Measurements from ENCODE around the gene RPS6KA1. TPM values are rescaled to one million over a fixed set of nuclear protein-coding genes. Genes with fewer than 3 reads are reported as not detected.
A peak's percentile ranks its signal among the peaks of the same experiment; 100 is the strongest.

RPS6KA1 gene
- total and polyA plus RNA-seq, 2 of the 13 experiments (the other 11 are each of a cell fraction or from before 2014, with no cell fraction given) = 19.6 to 24.2 TPM

DNA sequence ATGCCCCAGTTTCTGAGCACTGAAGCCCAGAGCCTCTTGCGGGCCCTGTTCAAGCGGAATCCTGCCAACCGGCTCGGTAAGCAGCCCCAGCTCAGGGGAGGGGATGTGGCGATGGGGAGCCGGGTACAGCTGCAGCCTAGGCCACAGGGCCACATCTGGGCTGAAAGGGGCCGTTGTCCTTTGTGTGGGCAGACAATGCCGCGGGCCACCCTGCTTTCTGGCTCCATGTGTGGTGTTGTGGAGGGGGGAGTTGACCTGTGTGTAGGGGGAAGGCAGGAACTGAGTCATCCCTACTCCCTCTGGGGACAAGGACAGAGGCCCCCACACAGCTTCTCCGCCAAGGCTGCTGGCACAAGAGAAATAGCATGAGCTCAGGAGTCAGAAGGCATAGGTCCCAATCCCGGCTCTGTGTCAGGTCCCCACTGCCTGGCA, 26.0 kb downstream of the RPS6KA1 start (continued):
- TF ChIP-seq, protein P1, sequence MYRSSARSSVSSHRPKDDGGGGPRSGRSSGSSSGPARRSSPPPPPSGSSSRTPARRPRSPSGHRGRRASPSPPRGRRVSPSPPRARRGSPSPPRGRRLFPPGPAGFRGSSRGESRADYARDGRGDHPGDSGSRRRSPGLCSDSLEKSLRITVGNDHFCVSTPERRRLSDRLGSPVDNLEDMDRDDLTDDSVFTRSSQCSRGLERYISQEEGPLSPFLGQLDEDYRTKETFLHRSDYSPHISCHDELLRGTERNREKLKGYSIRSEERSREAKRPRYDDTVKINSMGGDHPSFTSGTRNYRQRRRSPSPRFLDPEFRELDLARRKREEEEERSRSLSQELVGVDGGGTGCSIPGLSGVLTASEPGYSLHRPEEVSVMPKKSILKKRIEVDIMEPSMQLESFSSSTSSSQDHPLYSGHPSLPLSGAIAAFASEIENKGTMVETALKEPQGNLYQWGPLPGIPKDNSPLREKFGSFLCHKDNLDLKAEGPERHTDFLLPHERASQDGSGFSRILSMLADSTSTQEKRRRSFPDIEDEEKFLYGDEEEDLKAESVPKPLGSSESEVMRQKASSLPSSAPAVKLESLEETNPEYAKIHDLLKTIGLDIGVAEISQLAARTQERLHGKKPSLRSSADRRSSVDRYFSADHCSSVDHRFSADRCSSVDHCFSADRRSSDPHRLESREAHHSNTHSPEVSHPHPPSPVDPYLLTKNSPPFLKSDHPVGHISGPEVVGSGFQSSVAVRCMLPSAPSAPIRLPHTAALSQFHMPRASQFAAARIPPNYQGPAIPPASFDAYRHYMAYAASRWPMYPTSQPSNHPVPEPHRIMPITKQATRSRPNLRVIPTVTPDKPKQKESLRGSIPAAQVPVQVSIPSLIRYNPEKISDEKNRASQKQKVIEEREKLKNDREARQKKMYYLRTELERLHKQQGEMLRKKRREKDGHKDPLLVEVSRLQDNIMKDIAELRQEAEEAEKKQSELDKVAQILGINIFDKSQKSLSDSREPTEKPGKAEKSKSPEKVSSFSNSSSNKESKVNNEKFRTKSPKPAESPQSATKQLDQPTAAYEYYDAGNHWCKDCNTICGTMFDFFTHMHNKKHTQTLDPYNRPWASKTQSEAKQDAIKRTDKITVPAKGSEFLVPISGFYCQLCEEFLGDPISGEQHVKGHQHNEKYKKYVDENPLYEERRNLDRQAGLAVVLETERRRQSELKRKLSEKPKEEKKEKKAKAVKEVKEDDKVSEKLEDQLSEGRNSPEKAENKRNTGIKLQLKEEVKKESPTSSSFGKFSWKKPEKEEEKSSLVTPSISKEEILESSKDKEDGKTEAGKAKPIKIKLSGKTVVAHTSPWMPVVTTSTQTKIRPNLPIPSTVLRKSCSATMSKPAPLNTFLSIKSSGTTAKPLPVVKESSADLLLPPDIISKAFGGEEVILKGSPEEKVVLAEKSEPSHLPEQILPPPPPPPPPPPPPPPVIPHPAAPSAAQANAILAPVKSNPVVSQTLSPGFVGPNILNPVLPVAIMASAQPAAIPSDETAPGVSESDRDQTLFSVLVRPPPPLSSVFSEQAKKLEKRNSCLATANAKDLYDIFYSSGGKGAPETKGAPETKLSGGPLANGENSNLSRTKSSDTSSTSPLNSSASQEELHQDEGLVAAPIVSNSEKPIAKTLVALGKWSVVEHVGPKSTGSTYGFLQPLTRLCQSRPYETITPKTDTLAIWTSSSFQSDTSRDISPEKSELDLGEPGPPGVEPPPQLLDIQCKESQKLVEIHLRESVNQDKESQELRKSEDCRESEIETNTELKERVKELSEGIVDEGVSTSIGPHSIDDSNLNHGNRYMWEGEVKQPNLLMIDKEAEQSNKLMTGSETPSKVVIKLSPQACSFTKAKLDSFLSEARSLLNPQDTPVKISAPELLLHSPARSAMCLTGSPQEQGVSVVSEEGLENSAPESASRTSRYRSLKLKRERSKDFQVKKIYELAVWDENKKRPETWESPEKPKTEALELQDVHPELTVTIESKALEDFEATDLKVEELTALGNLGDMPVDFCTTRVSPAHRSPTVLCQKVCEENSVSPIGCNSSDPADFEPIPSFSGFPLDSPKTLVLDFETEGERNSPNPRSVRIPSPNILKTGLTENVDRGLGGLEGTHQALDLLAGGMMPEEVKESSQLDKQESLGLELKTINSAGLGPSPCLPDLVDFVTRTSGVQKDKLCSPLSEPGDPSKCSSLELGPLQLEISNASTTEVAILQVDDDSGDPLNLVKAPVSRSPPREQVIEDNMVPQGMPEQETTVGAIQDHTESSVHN (CRISPR knock-in tag; IDR thresholded peaks at IDR 0.05) = no peak
- TF ChIP-seq, protein P2, sequence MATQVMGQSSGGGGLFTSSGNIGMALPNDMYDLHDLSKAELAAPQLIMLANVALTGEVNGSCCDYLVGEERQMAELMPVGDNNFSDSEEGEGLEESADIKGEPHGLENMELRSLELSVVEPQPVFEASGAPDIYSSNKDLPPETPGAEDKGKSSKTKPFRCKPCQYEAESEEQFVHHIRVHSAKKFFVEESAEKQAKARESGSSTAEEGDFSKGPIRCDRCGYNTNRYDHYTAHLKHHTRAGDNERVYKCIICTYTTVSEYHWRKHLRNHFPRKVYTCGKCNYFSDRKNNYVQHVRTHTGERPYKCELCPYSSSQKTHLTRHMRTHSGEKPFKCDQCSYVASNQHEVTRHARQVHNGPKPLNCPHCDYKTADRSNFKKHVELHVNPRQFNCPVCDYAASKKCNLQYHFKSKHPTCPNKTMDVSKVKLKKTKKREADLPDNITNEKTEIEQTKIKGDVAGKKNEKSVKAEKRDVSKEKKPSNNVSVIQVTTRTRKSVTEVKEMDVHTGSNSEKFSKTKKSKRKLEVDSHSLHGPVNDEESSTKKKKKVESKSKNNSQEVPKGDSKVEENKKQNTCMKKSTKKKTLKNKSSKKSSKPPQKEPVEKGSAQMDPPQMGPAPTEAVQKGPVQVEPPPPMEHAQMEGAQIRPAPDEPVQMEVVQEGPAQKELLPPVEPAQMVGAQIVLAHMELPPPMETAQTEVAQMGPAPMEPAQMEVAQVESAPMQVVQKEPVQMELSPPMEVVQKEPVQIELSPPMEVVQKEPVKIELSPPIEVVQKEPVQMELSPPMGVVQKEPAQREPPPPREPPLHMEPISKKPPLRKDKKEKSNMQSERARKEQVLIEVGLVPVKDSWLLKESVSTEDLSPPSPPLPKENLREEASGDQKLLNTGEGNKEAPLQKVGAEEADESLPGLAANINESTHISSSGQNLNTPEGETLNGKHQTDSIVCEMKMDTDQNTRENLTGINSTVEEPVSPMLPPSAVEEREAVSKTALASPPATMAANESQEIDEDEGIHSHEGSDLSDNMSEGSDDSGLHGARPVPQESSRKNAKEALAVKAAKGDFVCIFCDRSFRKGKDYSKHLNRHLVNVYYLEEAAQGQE (IDR thresholded peaks at IDR 0.05; ENCODE audit: borderline replicate concordance in 1 of 2, low read depth in 1 of 2, low read length in 2 of 2) = no peak
- TF ChIP-seq, protein P3, sequence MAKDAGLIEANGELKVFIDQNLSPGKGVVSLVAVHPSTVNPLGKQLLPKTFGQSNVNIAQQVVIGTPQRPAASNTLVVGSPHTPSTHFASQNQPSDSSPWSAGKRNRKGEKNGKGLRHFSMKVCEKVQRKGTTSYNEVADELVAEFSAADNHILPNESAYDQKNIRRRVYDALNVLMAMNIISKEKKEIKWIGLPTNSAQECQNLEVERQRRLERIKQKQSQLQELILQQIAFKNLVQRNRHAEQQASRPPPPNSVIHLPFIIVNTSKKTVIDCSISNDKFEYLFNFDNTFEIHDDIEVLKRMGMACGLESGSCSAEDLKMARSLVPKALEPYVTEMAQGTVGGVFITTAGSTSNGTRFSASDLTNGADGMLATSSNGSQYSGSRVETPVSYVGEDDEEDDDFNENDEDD (CRISPR knock-in tag; IDR thresholded peaks at IDR 0.05; ENCODE audit: borderline replicate concordance) = peak; percentile 15; the same call in 1 of the 2 replicates
- TF ChIP-seq HMGA1 (CRISPR knock-in tag; conservative IDR thresholded peaks at IDR 0.05) (no peak), NR2F6 (IDR thresholded peaks at IDR 0.05) (no peak), NR2F6 (CRISPR knock-in tag; IDR thresholded peaks at IDR 0.05) (peak; percentile 32), ZNF512B (CRISPR knock-in tag; IDR thresholded peaks at IDR 0.05; ENCODE audit: borderline replicate concordance) (no peak), ZNF543 (CRISPR knock-in tag; IDR thresholded peaks at IDR 0.05) (0 out of 2 replicates have a peak, but pooled peaks have one; percentile 57), ZNF382 (CRISPR knock-in tag; IDR thresholded peaks at IDR 0.05; ENCODE audit: borderline replicate concordance) (no peak), SMARCE1 (IDR thresholded peaks at IDR 0.05; ENCODE audit: borderline replicate concordance) (no peak), SOX5 (CRISPR knock-in tag; IDR thresholded peaks at IDR 0.05; ENCODE audit: borderline replicate concordance) (0 out of 2 replicates have a peak, but pooled peaks have one; percentile 63), SOX6 (IDR thresholded peaks at IDR 0.05) (no peak), SOX6 (CRISPR knock-in tag; IDR thresholded peaks at IDR 0.05) (peak; percentile 68; the same call in 1 of the 2 replicates)
